ENCODE data around the gene PSMD7. TPM values are rescaled to one million over a fixed set of nuclear protein-coding genes. Genes with fewer than 3 reads are reported as not detected.

Gene PSMD7
- total and polyA plus RNA-seq, 2 of the 13 experiments (the other 11 are each of a cell fraction or from before 2014, with no cell fraction given) = 105 to 224 TPM

GRCh38 chr16:74296432-74297144 is at the start of gene PSMD7 (continued):
- TF ChIP-seq FOXP4 (CRISPR knock-in tag; IDR thresholded peaks at IDR 0.05) (peak; percentile 85), ZNF354B (CRISPR knock-in tag; IDR thresholded peaks at IDR 0.05) (peak; percentile 95), ZBTB38 (CRISPR knock-in tag; IDR thresholded peaks at IDR 0.05) (peak; percentile 72), ZNF691 (CRISPR knock-in tag; IDR thresholded peaks at IDR 0.05; ENCODE audit: borderline replicate concordance, low read depth) (peak; percentile 88), E2F1 (CRISPR knock-in tag; IDR thresholded peaks at IDR 0.05) (peak; percentile 96), ZNF230 (CRISPR knock-in tag; IDR thresholded peaks at IDR 0.05) (peak; percentile 96), ISL2 (CRISPR knock-in tag; IDR thresholded peaks at IDR 0.05) (peak; percentile 31; the same call in 1 of the 2 replicates), HMGXB3 (CRISPR knock-in tag; IDR thresholded peaks at IDR 0.05; ENCODE audit: borderline replicate concordance) (no peak; the same call in 1 of the 2 replicates), SP2 (CRISPR knock-in tag; IDR thresholded peaks at IDR 0.05) (peak; percentile 73), ZNF841 (CRISPR knock-in tag; IDR thresholded peaks at IDR 0.05; ENCODE audit: borderline replicate concordance) (no peak), TEAD3 (CRISPR knock-in tag; optimal IDR thresholded peaks at IDR 0.05; ENCODE audit: borderline replicate concordance) (peak; percentile 51), ZNF639 (CRISPR knock-in tag; conservative IDR thresholded peaks at IDR 0.05) (peak; percentile 91), GLI4 (CRISPR knock-in tag; IDR thresholded peaks at IDR 0.05; ENCODE audit: borderline replicate concordance) (peak; percentile 96), MBD4 (IDR thresholded peaks at IDR 0.05; ENCODE audit: borderline replicate concordance, low read length) (no peak), HIC2 (CRISPR knock-in tag; IDR thresholded peaks at IDR 0.05; ENCODE audit: low read depth) (no peak), ZNF263 (CRISPR knock-in tag; IDR thresholded peaks at IDR 0.05) (peak; percentile 54; the same call in 1 of the 2 replicates), POGZ (CRISPR knock-in tag; IDR thresholded peaks at IDR 0.05) (peak; percentile 94)

Measured in HepG2 (cell line).